GM04503 (cell line): ENCODE data around the gene ZPR1.

Source experiments
- DNase-seq: peaks from one replicate; pipeline ENCODE4 v3.0.0-alpha.2; 2012; ENCODE audit warnings: low read depth

Gene ZPR1

GRCh38 chr11:116750070-116750718, 37.6 kb downstream of the ZPR1 start:
- DNase-seq, result no peak

DNA sequence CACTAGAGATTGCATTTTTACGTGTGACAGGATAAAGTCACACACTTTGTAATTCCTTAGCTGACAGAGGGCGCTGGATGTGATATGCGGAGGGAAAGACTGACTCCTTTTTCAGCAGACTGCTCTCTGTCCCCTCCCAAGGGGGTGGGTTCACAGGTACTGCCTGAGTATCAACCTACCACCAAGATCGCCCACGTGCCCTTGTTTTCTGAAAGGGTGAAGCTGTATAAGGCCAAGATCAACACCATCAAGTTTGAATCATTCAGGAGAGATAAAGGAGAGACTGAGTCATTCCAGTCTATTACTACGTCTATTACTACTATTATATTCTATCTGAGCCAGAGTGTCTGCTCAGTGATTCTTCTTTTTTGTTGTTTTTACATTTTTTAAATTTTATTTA, 45.7 kb downstream of the ZPR1 start:
- DNase-seq, result no peak

GRCh38 chr11:116740741-116741140, 47.1 kb downstream of the ZPR1 start:
- DNase-seq, result no peak

DNA sequence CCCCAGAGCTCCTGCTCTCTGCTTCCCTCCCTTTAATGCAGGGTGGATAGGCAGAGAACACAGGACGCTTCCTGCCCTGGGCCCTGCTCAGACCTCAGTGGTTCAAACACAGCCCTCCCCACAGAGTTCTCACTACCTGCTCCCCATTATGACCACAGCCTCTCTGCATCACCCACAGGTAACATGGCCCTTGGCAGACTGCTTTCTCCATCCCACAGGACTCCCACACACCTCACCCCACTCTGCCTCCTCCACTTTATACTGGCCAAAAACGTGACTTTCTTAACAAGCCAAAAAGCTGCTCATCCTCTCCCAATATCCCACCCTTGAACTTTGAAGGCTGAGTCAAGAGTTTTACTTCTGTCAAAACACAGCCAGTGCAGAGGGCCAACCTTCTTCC, 48.8 kb downstream of the ZPR1 start:
- DNase-seq, result no peak

GRCh38 chr11:116736763-116737162, 51.1 kb downstream of the ZPR1 start:
- no peak for DNase-seq

DNA sequence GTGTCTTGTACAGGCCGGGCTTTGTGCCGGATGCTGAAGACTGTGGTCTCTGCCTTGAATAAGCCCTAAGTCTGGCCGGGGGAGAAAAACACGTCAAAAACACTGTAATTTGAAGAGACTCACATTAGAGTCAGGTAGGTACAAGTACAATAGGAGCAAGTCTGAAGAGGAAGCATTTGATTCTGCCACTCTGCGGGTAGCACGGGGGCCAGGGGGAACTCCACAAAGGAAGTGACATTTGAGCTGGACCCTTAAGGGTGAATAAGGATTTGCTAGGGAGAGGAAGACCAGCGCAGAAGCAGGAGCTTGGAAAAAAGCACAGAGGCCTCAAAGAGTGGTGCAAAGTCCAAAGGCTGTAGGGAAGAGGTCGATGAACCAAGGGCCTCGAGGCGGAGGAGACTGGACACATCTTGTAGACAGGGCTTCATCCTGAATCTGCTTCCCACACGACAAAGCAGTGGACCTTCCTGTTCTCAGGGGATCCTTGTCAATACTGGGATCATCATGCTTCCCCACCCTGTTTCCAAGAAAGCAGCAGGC, 53.8 kb downstream of the ZPR1 start:
- DNase-seq, result no peak

- no peak for DNase-seq
Observed at GRCh38 chr11:116733043-116733755, 54.6 kb downstream of the ZPR1 start.

DNA sequence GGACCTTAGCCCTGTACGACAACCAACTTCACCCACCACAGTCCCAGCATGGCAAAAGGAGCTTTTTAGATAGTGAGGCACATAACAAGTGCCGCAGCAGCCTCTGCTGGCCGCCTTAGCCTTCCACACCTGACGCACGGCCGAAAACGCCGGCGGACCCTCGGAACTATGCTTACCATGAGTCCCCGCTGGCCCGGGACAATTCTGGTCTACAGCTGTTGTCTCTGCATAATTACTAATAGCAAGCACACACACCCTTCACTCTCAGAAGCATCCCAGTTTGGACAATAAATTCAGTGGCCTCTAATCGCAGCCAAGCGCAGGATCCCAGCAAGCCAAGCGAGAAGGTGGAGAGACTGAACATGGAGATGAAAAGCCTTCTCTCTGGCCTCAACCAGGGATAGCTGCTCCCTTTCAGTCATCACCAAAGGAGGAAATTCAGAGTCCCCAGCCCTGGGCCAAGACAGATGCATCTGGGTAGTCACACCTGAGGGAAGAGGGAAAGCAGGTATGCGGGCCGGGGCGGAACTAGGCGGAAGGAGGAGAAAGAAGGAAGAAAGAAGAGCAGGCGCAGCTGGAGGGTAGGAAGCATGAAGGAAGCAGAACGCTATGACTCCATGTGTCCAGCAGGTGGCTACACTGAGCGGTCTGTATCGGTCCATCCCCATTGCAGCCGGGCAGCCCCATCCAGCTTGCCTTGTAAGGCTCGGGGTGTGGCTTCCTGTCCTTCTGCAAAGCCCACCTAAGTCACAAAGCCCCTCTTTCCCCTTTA, 55.4 kb downstream of the ZPR1 start:
- DNase-seq, result no peak

DNA sequence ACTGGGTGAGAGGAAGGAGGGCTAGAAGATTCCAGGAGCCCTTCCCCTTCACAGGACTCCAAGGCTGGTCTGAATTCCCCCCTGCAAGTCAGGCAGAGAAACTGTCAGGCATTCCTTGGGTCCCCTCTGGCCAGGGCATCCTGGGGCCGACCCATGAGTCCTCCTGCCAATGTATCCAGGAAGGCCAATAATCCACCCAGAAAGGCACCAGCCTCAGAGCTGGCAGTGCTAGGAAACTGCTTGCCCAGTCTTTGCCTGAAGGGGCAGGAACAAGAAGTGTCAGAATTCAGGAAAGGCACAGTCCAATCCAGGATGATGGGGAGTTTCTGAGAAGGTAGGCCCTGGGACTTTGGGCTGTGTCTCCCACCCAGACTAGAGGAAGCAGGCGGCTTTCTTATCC, 56.0 kb downstream of the ZPR1 start:
- no peak for DNase-seq

DNA sequence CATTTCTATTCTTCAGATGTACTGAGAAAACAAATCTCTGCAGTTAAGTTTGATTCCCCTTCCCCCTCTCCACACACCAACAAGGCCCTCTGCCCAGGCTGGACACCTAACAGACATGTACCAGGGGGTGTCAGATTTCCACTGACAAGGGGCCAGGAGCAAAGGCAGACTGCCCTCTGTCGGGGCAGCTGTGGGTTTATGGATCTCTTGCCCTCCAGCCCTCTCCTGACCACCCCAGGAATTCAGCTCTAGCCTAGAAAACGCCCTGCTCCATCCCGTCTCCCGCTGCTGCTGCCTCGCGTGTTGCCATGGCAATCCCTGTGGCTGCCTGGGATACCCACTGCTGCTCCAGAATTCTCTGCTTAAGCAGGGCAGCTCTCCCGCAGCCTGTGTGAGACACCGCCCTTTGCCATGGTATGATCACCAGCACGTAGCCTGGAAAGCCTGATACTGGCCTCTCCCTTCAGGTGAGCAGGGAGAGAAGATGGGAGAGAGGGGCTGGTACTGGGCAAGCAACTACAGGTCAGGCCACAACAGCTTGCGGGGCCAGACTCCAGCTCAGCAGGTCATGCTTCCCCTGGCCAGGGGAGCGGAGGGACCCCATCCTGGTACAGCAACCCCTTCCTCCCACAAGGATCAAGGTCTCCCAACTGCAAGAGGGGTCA, 56.6 kb downstream of the ZPR1 start:
- no peak for DNase-seq

DNA sequence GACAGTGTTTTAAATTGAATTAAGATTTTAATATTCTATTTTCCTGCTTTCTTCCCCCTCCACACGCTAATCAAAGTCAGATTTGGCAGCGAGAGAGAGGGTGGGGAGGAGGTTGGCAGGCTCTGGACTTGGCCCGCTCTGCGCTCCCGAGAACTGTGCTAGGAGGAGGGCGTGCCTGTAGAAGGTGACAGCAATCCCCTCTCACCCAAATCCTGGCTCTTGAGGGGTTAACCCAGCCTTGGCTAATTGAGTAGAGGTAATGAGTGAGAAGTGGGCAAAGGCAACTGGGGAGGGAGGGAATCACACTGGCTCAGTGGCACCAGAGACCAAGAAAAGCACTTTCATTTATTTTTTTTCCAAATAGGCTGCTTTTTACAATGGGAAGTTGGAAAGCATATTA, 57.2 kb downstream of the ZPR1 start:
- DNase-seq, result no peak

- DNase-seq, result no peak
Observed at GRCh38 chr11:116730241-116730561, 57.6 kb downstream of the ZPR1 start.

GRCh38 chr11:116729501-116730240, 58.2 kb downstream of the ZPR1 start:
- no peak for DNase-seq

DNA sequence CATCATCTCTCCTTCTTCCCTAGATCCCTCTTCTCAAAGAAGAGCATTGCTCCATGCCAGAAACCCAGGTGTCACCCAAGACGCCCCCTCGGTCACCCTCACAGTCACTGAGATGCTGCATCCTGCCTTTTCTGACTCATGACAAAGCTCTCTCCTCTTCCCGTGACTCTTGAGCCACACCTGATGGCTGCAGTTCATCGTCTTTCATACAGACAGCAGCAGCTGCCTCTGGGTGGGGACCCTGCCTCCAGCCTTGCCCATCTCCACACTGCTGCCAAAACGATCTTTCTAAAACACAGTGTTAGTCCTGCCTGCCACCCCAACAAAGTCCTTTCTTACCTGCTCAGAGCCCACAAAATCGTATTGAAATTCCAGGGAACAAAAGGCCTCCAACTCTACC, 59.8 kb downstream of the ZPR1 start:
- DNase-seq, result no peak

DNA sequence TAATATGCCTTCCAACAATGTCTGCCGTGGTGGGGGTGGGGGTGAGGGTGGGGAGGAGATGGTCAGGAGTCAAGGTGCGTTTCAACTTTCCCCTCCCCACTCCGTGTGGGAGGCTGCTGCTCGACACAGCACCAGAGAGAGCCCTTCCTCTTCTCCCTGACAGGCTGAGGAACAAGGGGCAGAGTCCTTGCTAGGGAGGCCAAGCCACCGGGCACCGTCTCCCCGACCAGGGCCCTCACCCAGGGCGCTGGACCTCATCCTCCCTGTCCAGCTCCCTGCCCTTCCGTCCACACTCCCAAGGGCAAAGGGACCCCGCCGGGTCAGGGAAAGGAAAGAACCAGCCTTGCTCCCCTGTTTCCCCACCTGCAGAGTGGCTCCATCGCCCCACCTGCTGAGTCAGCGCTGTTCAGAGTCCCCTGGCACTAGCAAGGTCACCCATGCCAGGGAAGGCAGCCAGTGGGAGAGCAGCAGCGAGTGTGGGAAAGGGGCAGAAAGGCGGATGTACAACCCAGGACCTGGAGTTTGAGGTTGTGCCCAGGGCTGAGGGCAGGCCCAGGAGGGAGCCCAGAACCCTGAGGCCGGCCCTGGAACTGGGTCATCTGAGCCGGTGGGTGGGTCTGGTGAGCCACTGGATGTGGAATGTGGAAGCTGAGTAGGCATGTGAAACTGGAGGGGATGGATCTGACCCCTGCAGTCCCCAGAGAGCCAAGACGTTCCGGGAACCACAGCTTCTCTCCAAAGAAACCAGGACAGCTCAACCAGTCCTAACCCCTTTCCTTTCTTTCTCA, 62.2 kb downstream of the ZPR1 start:
- peak; percentile 27 for DNase-seq

- DNase-seq, result no peak
Observed at GRCh38 chr11:116724813-116725212, 63.0 kb downstream of the ZPR1 start.
